Mesenchymal stem cell (in vitro differentiated cells and primary cell): ENCODE data around the gene DCLRE1C.
A peak's percentile ranks its signal among the peaks of the same experiment; 100 is the strongest.
"Not testable (repeated sequence)": the region's sequence is repeated elsewhere in the genome, so short reads cannot be mapped to it uniquely, and the experiment has no call there.

Experiments
- DNase-seq: peaks from one replicate; pipeline ENCODE4 v3.0.0-alpha.2; 2013
- H2AFZ ChIP-seq: one replicate; pipeline ENCODE4 v1.6.1; 2013; ENCODE audit warnings: low read depth, mild to moderate bottlenecking, control low read depth, inconsistent platforms, low read length, moderate library complexity
- H2AK5ac ChIP-seq: 2 replicates; pipeline ENCODE4 v1.6.1; 2013; ENCODE audit warnings: low read length, moderate library complexity, mild to moderate bottlenecking, inconsistent platforms; ENCODE audit not compliant: severe bottlenecking
- H2BK120ac ChIP-seq: one replicate; pipeline ENCODE4 v1.6.1; 2013; ENCODE audit warnings: low read depth, mild to moderate bottlenecking, inconsistent platforms, low read length, moderate library complexity
- H2BK12ac ChIP-seq, 2 experiments: one replicate each; pipeline ENCODE4 v1.6.1; 2013; ENCODE audit warnings: inconsistent platforms in 2 of 2, low read length in 2 of 2, mild to moderate bottlenecking in 2 of 2, moderate library complexity in 2 of 2, control low read depth in 1 of 2
- H2BK15ac ChIP-seq: one replicate; pipeline ENCODE4 v1.6.1; 2013; ENCODE audit warnings: mild to moderate bottlenecking, low read depth, inconsistent platforms; ENCODE audit not compliant: poor library complexity, severe bottlenecking
- H2BK5ac ChIP-seq: 2 replicates; pipeline ENCODE4 v1.6.1; 2013; ENCODE audit warnings: low read depth, mild to moderate bottlenecking, low read length, control low read depth, inconsistent platforms; ENCODE audit not compliant: poor library complexity, severe bottlenecking
- H3K14ac ChIP-seq, 2 experiments: one replicate each; pipeline ENCODE4 v1.6.1; 2013; ENCODE audit warnings: inconsistent platforms in 2 of 2, low read length in 2 of 2, control low read depth in 1 of 2, mild to moderate bottlenecking in 1 of 2, moderate library complexity in 1 of 2
- H3K18ac ChIP-seq, 2 experiments: one replicate each; pipeline ENCODE4 v1.6.1; 2013; ENCODE audit warnings: inconsistent platforms in 2 of 2, low read length in 2 of 2, control low read depth in 1 of 2, low read depth in 1 of 2, mild to moderate bottlenecking in 1 of 2
- H3K23ac ChIP-seq, 2 experiments: one replicate each; pipeline ENCODE4 v1.6.1; 2013; ENCODE audit warnings: inconsistent platforms in 2 of 2, low read length in 2 of 2, mild to moderate bottlenecking in 2 of 2, moderate library complexity in 2 of 2, control low read depth in 1 of 2
- H3K27ac ChIP-seq: 2 replicates; pipeline ENCODE4 v1.5.1; 2013; ENCODE audit warnings: mild to moderate bottlenecking, moderate library complexity, low read length, control low read depth, inconsistent platforms; ENCODE audit not compliant: poor library complexity, severe bottlenecking
- H3K27me3 ChIP-seq, 2 experiments: 2 replicates each; pipeline versions ENCODE4 v1.6.1 to v1.7.0; 2013; ENCODE audit warnings: low read length in 2 of 2, mild to moderate bottlenecking in 2 of 2, moderate library complexity in 2 of 2, control low read depth in 1 of 2, inconsistent platforms in 1 of 2; ENCODE audit not compliant: control insufficient read depth in 1 of 2, insufficient read depth in 1 of 2
- H3K36me3 ChIP-seq, 2 experiments: 2 replicates each; pipeline versions ENCODE4 v1.6.1 to v1.7.0; 2013; ENCODE audit warnings: low read length in 2 of 2, control low read depth in 1 of 2, inconsistent platforms in 1 of 2, low read depth in 1 of 2, mild to moderate bottlenecking in 1 of 2; ENCODE audit not compliant: insufficient read depth in 2 of 2, control insufficient read depth in 1 of 2
- H3K4ac ChIP-seq, 2 experiments: one replicate each; pipeline ENCODE4 v1.6.1; 2013; ENCODE audit warnings: inconsistent platforms in 2 of 2, low read length in 2 of 2, mild to moderate bottlenecking in 2 of 2, moderate library complexity in 2 of 2, control low read depth in 1 of 2, low read depth in 1 of 2
- H3K4me1 ChIP-seq: 2 replicates; pipeline ENCODE4 v1.6.1; 2013; ENCODE audit warnings: low read depth, low read length, control low read depth; ENCODE audit not compliant: control insufficient read depth, insufficient read depth
- H3K4me2 ChIP-seq: 2 replicates; pipeline ENCODE4 v1.6.1; 2013; ENCODE audit warnings: low read length, mild to moderate bottlenecking, inconsistent platforms; ENCODE audit not compliant: poor library complexity, severe bottlenecking
- H3K4me3 ChIP-seq, 2 experiments: 2 replicates each; pipeline versions ENCODE4 v1.5.1 to v1.7.0; 2013; ENCODE audit warnings: low read length in 2 of 2, mild to moderate bottlenecking in 2 of 2, control low read depth in 1 of 2, low read depth in 1 of 2; ENCODE audit not compliant: insufficient read depth in 1 of 2
- H3K79me1 ChIP-seq: replicated peaks from 2 replicates; pipeline ENCODE4 v1.6.1; 2013; ENCODE audit warnings: mild to moderate bottlenecking, control low read depth, low read length, inconsistent platforms; ENCODE audit not compliant: poor library complexity, severe bottlenecking
- H3K9ac ChIP-seq: 2 replicates; pipeline ENCODE4 v1.7.0; 2013; ENCODE audit warnings: mild to moderate bottlenecking, low read length, moderate library complexity
- H3K9me3 ChIP-seq: 2 replicates; pipeline ENCODE4 v1.7.0; 2013; ENCODE audit warnings: mild to moderate bottlenecking, low read length; ENCODE audit not compliant: control insufficient read depth
- H4K8ac ChIP-seq: one replicate; pipeline ENCODE4 v1.6.1; 2013; ENCODE audit warnings: inconsistent platforms, mild to moderate bottlenecking, low read length, moderate library complexity
- H4K91ac ChIP-seq: one replicate; pipeline ENCODE4 v1.6.1; 2013; ENCODE audit warnings: mild to moderate bottlenecking, low read length, inconsistent platforms
- WGBS: methylation state at CpG from one replicate; pipeline ENCODE4 v1.1.7; 2013; ENCODE audit warnings: mixed read lengths; 5-methylcytosine and 5-hydroxymethylcytosine counted together

DCLRE1C gene

GRCh38 chr10:14992336-14992735 is 38.4 kb upstream of the DCLRE1C start:
- H4K8ac ChIP-seq, H2BK120ac ChIP-seq: not testable (repeated sequence)
- WGBS: 92% methylated on average over 9 of the region's 9 CpGs

GRCh38 chr10:14991035-14991749 is 37.3 kb upstream of the DCLRE1C start:
- WGBS: 78% methylated on average over 19 of the region's 19 CpGs
- H3K27me3 ChIP-seq, H3K9ac ChIP-seq: not testable (repeated sequence)

More at GRCh38 chr10:14992336-14992735, 38.4 kb upstream of the DCLRE1C start:
- not testable (repeated sequence) for H3K18ac ChIP-seq, H3K27me3 ChIP-seq, H4K91ac ChIP-seq, H3K4me3 ChIP-seq, H3K79me1 ChIP-seq, H3K36me3 ChIP-seq, H3K23ac ChIP-seq, H2AFZ ChIP-seq, H3K9me3 ChIP-seq, H3K9ac ChIP-seq, H3K4ac ChIP-seq, H3K27ac ChIP-seq, DNase-seq, H2BK12ac ChIP-seq, H3K4me2 ChIP-seq, H3K14ac ChIP-seq, H2BK5ac ChIP-seq, H2AK5ac ChIP-seq, H2BK15ac ChIP-seq, H3K4me1 ChIP-seq

GRCh38 chr10:14989552-14989951 is 35.7 kb upstream of the DCLRE1C start:
- H3K4me1 ChIP-seq, H2AK5ac ChIP-seq, H3K27me3 ChIP-seq, H3K4me3 ChIP-seq, H3K36me3 ChIP-seq, H2AFZ ChIP-seq, H3K9me3 ChIP-seq, H2BK15ac ChIP-seq, H2BK120ac ChIP-seq, H4K8ac ChIP-seq, H3K4ac ChIP-seq, H3K79me1 ChIP-seq, H2BK12ac ChIP-seq, H3K4me2 ChIP-seq, H2BK5ac ChIP-seq, H3K18ac ChIP-seq, H3K14ac ChIP-seq, H4K91ac ChIP-seq, H3K9ac ChIP-seq, H3K27ac ChIP-seq, DNase-seq, H3K23ac ChIP-seq: not testable (repeated sequence)
- WGBS: 94% methylated on average over 3 of the region's 6 CpGs

More at GRCh38 chr10:14991035-14991749, 37.3 kb upstream of the DCLRE1C start:
- not testable (repeated sequence) for H3K4me2 ChIP-seq, H2AK5ac ChIP-seq, H3K14ac ChIP-seq, H3K18ac ChIP-seq, H4K91ac ChIP-seq, H3K4ac ChIP-seq, H2BK12ac ChIP-seq, H2BK15ac ChIP-seq, H2AFZ ChIP-seq, H3K27ac ChIP-seq, H3K36me3 ChIP-seq, H3K9me3 ChIP-seq, H3K79me1 ChIP-seq, H2BK5ac ChIP-seq, H2BK120ac ChIP-seq, H4K8ac ChIP-seq, H3K23ac ChIP-seq, H3K4me1 ChIP-seq, H3K4me3 ChIP-seq
- peak; percentile 11 for DNase-seq

GRCh38 chr10:14982744-14983143 is 28.8 kb upstream of the DCLRE1C start:
- Histone ChIP-seq H2BK120ac (no peak overlapping the region), H4K91ac (no peak overlapping the region), H2BK15ac (no peak overlapping the region), H3K27ac (no peak overlapping the region), H3K4me2 (no peak overlapping the region), H2AK5ac (no peak overlapping the region), H3K79me1 (no peaks in the 10 kb centered on the region), H3K4me3 (no peak overlapping the region), H3K9ac (no peak overlapping the region), H3K23ac (no peak overlapping the region), H3K4me1 (no peaks in the 10 kb centered on the region), H2BK5ac (no peak overlapping the region), H3K4ac (no peak overlapping the region), H3K27me3 (no peaks in the 10 kb centered on the region), H2BK12ac (no peak overlapping the region), H2AFZ (no peak overlapping the region), H3K14ac (no peak overlapping the region), H3K36me3 (no peaks in the 10 kb centered on the region), H3K18ac (no peak overlapping the region), H3K9me3 (no peaks in the 10 kb centered on the region), H4K8ac (no peak overlapping the region)
- WGBS: 95% methylated on average over 1 of the region's 3 CpGs
- DNase-seq: no peak
